Measurements from ENCODE around the gene PIK3CB. TPM values are rescaled to one million over a fixed set of nuclear protein-coding genes. Genes with fewer than 3 reads are reported as not detected.

PIK3CB gene
- total RNA-seq, 4 donors from 2014 or later, result 36.6 to 44.0 (median 38.9) TPM

DNA sequence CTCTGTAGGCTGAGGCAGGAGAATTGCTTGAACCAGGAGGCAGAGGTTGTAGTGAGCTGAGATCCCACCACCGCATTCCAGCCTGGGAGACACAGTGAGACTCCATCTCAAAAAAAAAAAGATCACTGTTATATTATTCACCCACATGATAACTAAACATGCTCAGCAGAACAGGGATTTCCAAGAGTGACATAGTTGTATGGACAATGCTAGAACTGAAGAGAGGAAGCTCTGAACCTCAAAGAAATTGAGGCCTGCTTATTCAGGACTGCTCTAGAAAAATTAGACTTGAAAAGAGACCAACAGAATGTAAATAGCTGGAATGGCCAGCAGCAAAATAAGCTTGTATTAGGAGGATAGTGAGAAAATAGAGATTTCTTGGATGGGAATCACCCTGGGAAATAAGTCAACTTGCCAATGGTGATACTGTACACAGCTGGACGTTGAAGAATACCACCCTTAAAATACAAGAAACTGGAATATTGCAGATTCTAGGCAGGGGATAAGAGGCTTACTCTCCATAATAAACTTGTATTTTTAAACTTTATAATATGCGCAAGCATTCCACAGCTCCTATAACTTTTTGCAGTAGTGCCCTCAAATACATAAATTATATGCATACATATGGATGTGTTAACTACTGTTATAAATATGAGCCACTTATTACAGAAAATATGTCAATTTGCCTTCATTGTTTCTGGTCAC is 28.2 kb downstream of the PIK3CB start:
- TF ChIP-seq, protein P1, sequence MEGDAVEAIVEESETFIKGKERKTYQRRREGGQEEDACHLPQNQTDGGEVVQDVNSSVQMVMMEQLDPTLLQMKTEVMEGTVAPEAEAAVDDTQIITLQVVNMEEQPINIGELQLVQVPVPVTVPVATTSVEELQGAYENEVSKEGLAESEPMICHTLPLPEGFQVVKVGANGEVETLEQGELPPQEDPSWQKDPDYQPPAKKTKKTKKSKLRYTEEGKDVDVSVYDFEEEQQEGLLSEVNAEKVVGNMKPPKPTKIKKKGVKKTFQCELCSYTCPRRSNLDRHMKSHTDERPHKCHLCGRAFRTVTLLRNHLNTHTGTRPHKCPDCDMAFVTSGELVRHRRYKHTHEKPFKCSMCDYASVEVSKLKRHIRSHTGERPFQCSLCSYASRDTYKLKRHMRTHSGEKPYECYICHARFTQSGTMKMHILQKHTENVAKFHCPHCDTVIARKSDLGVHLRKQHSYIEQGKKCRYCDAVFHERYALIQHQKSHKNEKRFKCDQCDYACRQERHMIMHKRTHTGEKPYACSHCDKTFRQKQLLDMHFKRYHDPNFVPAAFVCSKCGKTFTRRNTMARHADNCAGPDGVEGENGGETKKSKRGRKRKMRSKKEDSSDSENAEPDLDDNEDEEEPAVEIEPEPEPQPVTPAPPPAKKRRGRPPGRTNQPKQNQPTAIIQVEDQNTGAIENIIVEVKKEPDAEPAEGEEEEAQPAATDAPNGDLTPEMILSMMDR (IDR thresholded peaks at IDR 0.05; ENCODE audit: low read depth), result no peak

DNA sequence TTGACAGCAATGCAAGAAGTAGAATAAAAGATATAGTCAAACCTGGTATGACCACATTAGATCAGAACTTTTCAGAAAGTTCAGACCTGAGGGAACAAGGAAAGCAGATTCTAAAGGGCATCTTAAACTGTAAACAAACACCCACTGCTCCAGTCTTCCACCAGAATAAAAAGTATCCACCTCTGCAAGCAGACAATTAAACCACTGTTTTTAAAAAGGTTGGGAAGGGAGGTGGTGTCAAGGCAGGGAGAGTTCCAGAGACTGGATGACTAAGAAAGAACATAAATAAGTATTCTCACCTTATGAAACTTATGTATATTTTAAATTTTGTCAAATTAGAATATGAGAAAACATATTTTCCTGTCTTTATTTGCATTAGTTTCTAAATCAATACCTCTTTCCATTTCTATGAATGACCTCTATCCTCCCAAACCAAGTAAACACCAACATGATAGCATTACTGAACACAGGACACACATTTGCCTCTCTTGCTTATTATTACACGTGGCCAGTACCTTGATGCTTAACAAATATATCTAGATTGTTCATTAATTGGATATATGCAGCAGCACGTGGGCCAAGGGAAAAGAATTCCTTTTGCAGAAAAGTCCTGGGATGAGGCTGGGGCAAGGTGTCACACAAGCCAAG is 31.6 kb downstream of the PIK3CB start:
- TF ChIP-seq, protein P1 (IDR thresholded peaks at IDR 0.05; ENCODE audit: low read depth), result no peak

DNA sequence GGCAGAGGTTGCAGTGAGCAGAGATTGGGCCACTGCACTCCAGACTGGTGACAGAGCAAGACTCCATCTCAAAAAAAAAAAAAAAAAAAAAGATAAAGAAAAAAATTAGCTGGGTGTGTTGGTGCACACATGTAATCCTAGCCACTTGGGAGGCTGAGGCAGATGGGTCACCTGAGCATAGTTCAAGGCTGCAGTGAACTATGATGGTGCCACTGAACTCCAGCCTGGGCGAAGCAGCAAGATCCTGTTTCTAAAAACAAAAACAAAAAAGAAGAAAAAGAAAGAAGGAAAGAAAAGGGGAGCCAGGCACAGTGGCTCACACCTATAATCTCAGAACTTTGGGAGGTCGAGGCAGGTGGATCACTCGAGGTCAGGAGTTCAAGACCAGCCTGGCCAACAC is 32.9 kb downstream of the PIK3CB start:
- TF ChIP-seq, protein P1 (IDR thresholded peaks at IDR 0.05; ENCODE audit: low read depth), result no peak

DNA sequence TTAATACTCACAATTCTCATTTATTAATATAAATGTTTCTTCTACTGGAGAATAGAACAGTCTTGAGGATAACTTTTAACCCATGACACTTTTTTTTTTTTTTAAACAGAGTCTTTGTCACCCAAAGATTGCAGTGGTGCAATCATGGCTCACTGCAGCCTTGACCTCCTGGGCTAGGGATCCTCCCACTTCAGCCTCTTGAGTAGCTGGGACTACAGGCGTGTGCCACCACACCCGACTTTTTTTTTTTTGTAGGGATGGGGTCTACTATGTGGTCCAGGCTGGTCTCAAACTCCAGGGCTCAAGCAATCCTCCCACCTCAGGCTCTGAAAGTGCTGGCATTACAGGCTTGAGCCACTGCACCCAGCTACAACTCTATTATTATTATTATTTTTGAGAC is 34.5 kb downstream of the PIK3CB start:
- TF ChIP-seq, protein P1 (IDR thresholded peaks at IDR 0.05; ENCODE audit: low read depth), result no peak

DNA sequence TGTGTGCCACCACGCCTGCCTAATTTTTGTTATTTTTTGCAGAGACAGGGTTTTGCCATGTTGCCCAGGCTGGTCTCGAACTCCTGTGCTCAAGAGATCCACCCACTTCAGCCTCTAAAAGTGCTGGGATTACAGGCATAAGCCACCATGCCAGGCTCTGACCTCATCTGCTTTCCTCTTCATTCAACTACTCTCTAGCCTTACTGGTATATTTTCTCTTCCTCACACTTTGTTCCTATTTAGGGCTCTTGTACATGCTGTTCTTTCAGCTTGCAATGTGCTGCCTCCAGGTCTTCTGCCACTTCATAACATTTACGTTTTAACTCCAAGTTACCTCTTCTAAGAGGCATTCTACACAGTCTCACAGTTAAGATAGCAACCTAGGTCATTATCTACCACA is 34.9 kb downstream of the PIK3CB start:
- TF ChIP-seq, protein P1 (IDR thresholded peaks at IDR 0.05; ENCODE audit: low read depth), result no peak

DNA sequence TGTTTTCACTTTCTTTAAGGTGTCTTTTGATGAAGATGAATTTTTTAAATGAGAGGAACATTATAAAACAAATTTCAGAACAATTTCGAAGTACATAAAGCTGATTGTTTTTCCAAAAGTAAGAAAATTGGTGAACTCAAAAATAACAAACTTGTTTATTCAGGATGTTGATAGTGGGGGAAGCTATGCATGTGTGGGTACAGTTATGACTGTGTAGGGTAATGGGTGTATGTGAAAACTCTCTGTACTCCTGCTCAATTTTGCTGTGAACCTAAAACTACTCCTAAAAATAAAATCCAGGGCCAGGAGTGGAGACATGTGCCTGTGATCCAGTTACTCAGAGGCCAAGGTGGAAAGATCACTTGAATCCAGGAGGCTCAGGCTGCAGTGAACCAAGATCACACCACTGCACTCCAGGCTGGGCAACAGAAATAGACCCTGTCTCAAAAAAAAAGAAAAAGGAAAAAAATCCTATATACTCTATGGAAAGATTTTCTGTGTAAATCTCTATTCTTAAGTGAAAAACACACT is 37.2 kb downstream of the PIK3CB start:
- TF ChIP-seq, protein P1 (IDR thresholded peaks at IDR 0.05; ENCODE audit: low read depth), result no peak

DNA sequence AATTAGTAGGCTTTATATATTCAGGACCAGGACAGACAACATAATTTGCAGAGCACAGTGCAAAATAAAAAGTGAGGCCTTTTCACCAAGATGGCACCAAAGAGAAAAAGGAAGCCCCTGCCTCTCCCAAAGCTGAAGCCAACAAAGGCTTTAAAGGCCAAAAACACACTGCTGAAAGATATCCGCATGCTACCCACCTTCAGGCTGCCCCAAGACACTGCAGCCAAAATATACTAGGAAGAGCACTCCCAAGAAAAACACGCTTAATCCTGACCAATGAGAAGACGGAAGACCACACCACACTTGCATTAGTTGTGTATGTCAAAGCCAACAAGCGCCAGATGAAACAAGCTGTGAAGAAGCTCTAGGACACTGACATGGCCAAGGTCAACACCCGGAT is 38.0 kb downstream of the PIK3CB start:
- TF ChIP-seq, protein P1 (IDR thresholded peaks at IDR 0.05; ENCODE audit: low read depth), result no peak
